ENCODE results near the gene GALNT15.

GALNT15 gene

GRCh38 chr3:16251316-16252085 lies 77.0 kb downstream of the GALNT15 start:
- H3K4me3 ChIP-seq (ENCODE audit: low read depth, low read length) = no peak overlapping the region

GRCh38 chr3:16252243-16252978 lies 77.9 kb downstream of the GALNT15 start:
- H3K4me3 ChIP-seq (ENCODE audit: low read depth, low read length) = no peak overlapping the region

GRCh38 chr3:16252988-16253387 lies 78.5 kb downstream of the GALNT15 start:
- no peak overlapping the region for H3K4me3 ChIP-seq (ENCODE audit: low read depth, low read length)

- no peak overlapping the region for H3K4me3 ChIP-seq (ENCODE audit: low read depth, low read length)
Measured at GRCh38 chr3:16253601-16254000, 79.1 kb downstream of the GALNT15 start.

- H3K4me3 ChIP-seq (ENCODE audit: low read depth, low read length) = no peak overlapping the region
Measured at GRCh38 chr3:16254916-16255315, 80.4 kb downstream of the GALNT15 start.

- H3K4me3 ChIP-seq (ENCODE audit: low read depth, low read length) = no peak overlapping the region
Measured at GRCh38 chr3:16255326-16255725, 80.8 kb downstream of the GALNT15 start.

GRCh38 chr3:16255726-16256125 lies 81.2 kb downstream of the GALNT15 start:
- no peak overlapping the region for H3K4me3 ChIP-seq (ENCODE audit: low read depth, low read length)

- H3K4me3 ChIP-seq (ENCODE audit: low read depth, low read length) = no peak overlapping the region
Measured at GRCh38 chr3:16257309-16257708, 82.8 kb downstream of the GALNT15 start.

GRCh38 chr3:16258177-16258576 lies 83.7 kb downstream of the GALNT15 start:
- H3K4me3 ChIP-seq (ENCODE audit: low read depth, low read length) = no peak overlapping the region

GRCh38 chr3:16258866-16259265 lies 84.4 kb downstream of the GALNT15 start:
- no peak overlapping the region for H3K4me3 ChIP-seq (ENCODE audit: low read depth, low read length)

- H3K4me3 ChIP-seq (ENCODE audit: low read depth, low read length) = no peak overlapping the region
Measured at GRCh38 chr3:16260046-16260445, 85.6 kb downstream of the GALNT15 start.

GRCh38 chr3:16262174-16262573 lies 87.7 kb downstream of the GALNT15 start:
- H3K4me3 ChIP-seq (ENCODE audit: low read depth, low read length) = no peak overlapping the region

GRCh38 chr3:16264174-16264707 lies 89.8 kb downstream of the GALNT15 start:
- H3K4me3 ChIP-seq (ENCODE audit: low read depth, low read length) = peak overlapping the region; percentile 99

- H3K4me3 ChIP-seq (ENCODE audit: low read depth, low read length) = peak within 1 kb of the TSS; percentile 99
Measured at GRCh38 chr3:16264708-16265454, 90.4 kb downstream of the GALNT15 start, which contains the start of the genes DPH3 and OXNAD1. Gene DPH3, minus strand, starts transcription at chr3:16264943. Its CDS starts 67 bp downstream, at chr3:16264876. Gene OXNAD1, plus strand, starts transcription at chr3:16265212. Its CDS starts 5,741 bp downstream, at chr3:16270953.

GRCh38 chr3:16265455-16265786 lies 90.9 kb downstream of the GALNT15 start:
- H3K4me3 ChIP-seq (ENCODE audit: low read depth, low read length) = peak overlapping the region; percentile 99

GRCh38 chr3:16266714-16267113 lies 92.2 kb downstream of the GALNT15 start:
- H3K4me3 ChIP-seq (ENCODE audit: low read depth, low read length) = no peak overlapping the region

- H3K4me3 ChIP-seq (ENCODE audit: low read depth, low read length) = no peak overlapping the region
Measured at GRCh38 chr3:16270855-16271254, 96.4 kb downstream of the GALNT15 start.

GRCh38 chr3:16272588-16272987 lies 98.1 kb downstream of the GALNT15 start:
- H3K4me3 ChIP-seq (ENCODE audit: low read depth, low read length) = no peak overlapping the region

GRCh38 chr3:16273867-16274266 lies 99.4 kb downstream of the GALNT15 start:
- no peak overlapping the region for H3K4me3 ChIP-seq (ENCODE audit: low read depth, low read length)

GRCh38 chr3:16277471-16277870 lies 103.0 kb downstream of the GALNT15 start:
- H3K4me3 ChIP-seq (ENCODE audit: low read depth, low read length) = no peak overlapping the region
